ENCODE results near the gene EP400. TPM values are rescaled to one million over a fixed set of nuclear protein-coding genes. Genes with fewer than 3 reads are reported as not detected.

Gene EP400
- total and polyA plus RNA-seq, 2 of the 13 experiments (the other 11 are each of a cell fraction or from before 2014, with no cell fraction given): 4.9 to 5.0 TPM

DNA sequence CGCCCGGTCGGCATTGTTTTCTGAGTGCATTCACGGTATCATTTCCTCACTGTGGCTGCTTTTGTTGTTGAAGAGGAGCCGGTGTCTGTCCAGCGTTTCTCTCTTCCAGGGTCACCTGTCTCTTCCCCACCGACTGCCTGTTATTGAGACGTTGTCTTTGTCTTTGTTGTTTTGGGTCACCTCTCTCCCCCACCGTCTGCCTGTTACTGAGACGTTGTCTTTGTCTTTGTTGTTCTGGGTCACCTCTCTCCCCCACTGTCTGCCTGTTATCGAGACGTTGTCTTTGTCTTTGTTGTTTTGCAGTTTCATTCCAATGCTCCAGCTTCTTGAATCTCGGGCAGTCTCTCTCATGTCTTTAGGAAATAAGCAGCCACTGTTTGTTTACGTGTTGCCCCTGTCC lies 124.5 kb downstream of the EP400 start:
- no peaks in the 10 kb centered on the region for H4K20me1 ChIP-seq (ENCODE audit: insufficient read depth, low read length)
- in situ Hi-C loops (cut with HindIII; ENCODE audit: extremely low pct_ligation_motif_present, low pct_unique_long_range_greater_than_20kb) (no loop called here), intact Hi-C loops (cut with micrococcal nuclease; ENCODE audit: unreplicated experiment) (no loop called here)
- WGBS (ENCODE audit: low lambda C conversion rate): 96% methylated on average over 14 of the region's 14 CpGs
- H2AFZ ChIP-seq (ENCODE audit: low read length): no peak overlapping the region
- H3K4me1 ChIP-seq (ENCODE audit: insufficient read depth, low read length): no peaks in the 10 kb centered on the region
- no peak overlapping the region for H3K9ac ChIP-seq (ENCODE audit: insufficient read depth, low read depth, low read length)
- no peak overlapping the region for H3K4me3 ChIP-seq (replicated peaks in 1 of 3; ENCODE audit: insufficient read depth in 1 of 3, low read depth in 2 of 3, low read length in 3 of 3)
- H3K36me3 ChIP-seq (replicated peaks in 1 of 2; ENCODE audit: control insufficient read depth in 1 of 2, insufficient read depth in 2 of 2, low read length in 2 of 2): peaks cover 17 to 66% of the 10 kb centered on the region in 2 experiments
- H3K4me2 ChIP-seq (ENCODE audit: low read depth, low read length): no peak overlapping the region
- DNase-seq (ENCODE audit: low spot score) (no peak), FAIRE-seq (no peak), ATAC-seq (no peak)
- no TSS peak for BruUV-seq (replicated peaks)
- no peaks in the 10 kb centered on the region for H3K79me2 ChIP-seq (ENCODE audit: insufficient read depth, low read length)
- no peaks in the 10 kb centered on the region for H3K9me3 ChIP-seq (ENCODE audit: low read length)
- ChIA-PET POLR2A (no interaction called here), CTCF (ENCODE audit: low intra/inter-chr PET ratio, low total read pairs) (no interaction called here)
- H3K27ac ChIP-seq (ENCODE audit: extremely low read length, insufficient read depth, low read length): no peak overlapping the region
- TF ChIP-seq ZBTB42 (CRISPR knock-in tag; IDR thresholded peaks at IDR 0.05) (no peak), ZNF558 (CRISPR knock-in tag; IDR thresholded peaks at IDR 0.05; ENCODE audit: borderline replicate concordance) (no peak), ZNF709 (CRISPR knock-in tag; IDR thresholded peaks at IDR 0.05) (no peak), MTF2 (CRISPR knock-in tag; IDR thresholded peaks at IDR 0.05; ENCODE audit: borderline replicate concordance) (no peak), ZNF570 (CRISPR knock-in tag; IDR thresholded peaks at IDR 0.05; ENCODE audit: borderline replicate concordance) (no peak), ZBTB21 (CRISPR knock-in tag; IDR thresholded peaks at IDR 0.05) (no peak), POLR2AphosphoS2 (IDR thresholded peaks at IDR 0.05; ENCODE audit: low read depth, low read length) (no peak), ZNF510 (CRISPR knock-in tag; IDR thresholded peaks at IDR 0.05; ENCODE audit: low read depth) (no peak), ZNF441 (CRISPR knock-in tag; IDR thresholded peaks at IDR 0.05; ENCODE audit: borderline replicate concordance) (no peak), PITX1 (CRISPR knock-in tag; IDR thresholded peaks at IDR 0.05) (no peak), MATR3 (CRISPR knock-in tag; IDR thresholded peaks at IDR 0.05) (no peak), KDM6A (CRISPR knock-in tag; IDR thresholded peaks at IDR 0.05; ENCODE audit: low read depth) (no peak), GATAD2A (CRISPR knock-in tag; IDR thresholded peaks at IDR 0.05) (no peak), CBFB (CRISPR knock-in tag; IDR thresholded peaks at IDR 0.05) (no peak)
- TF ChIP-seq, protein P1, sequence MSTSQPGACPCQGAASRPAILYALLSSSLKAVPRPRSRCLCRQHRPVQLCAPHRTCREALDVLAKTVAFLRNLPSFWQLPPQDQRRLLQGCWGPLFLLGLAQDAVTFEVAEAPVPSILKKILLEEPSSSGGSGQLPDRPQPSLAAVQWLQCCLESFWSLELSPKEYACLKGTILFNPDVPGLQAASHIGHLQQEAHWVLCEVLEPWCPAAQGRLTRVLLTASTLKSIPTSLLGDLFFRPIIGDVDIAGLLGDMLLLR (CRISPR knock-in tag; IDR thresholded peaks at IDR 0.05): no peak
- TF ChIP-seq, protein P2, sequence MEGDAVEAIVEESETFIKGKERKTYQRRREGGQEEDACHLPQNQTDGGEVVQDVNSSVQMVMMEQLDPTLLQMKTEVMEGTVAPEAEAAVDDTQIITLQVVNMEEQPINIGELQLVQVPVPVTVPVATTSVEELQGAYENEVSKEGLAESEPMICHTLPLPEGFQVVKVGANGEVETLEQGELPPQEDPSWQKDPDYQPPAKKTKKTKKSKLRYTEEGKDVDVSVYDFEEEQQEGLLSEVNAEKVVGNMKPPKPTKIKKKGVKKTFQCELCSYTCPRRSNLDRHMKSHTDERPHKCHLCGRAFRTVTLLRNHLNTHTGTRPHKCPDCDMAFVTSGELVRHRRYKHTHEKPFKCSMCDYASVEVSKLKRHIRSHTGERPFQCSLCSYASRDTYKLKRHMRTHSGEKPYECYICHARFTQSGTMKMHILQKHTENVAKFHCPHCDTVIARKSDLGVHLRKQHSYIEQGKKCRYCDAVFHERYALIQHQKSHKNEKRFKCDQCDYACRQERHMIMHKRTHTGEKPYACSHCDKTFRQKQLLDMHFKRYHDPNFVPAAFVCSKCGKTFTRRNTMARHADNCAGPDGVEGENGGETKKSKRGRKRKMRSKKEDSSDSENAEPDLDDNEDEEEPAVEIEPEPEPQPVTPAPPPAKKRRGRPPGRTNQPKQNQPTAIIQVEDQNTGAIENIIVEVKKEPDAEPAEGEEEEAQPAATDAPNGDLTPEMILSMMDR (CRISPR knock-in tag; IDR thresholded peaks at IDR 0.05): no peak
- no peaks in the 10 kb centered on the region for H3K27me3 ChIP-seq (ENCODE audit: control insufficient read depth in 1 of 2, insufficient read depth in 2 of 2, low read length in 2 of 2)
